ENCODE data around the gene KDM5C. TPM values are rescaled to one million over a fixed set of nuclear protein-coding genes. Genes with fewer than 3 reads are reported as not detected.

The KDM5C gene
- total RNA-seq, 1 experiment from 2014 or later = 142 TPM

DNA sequence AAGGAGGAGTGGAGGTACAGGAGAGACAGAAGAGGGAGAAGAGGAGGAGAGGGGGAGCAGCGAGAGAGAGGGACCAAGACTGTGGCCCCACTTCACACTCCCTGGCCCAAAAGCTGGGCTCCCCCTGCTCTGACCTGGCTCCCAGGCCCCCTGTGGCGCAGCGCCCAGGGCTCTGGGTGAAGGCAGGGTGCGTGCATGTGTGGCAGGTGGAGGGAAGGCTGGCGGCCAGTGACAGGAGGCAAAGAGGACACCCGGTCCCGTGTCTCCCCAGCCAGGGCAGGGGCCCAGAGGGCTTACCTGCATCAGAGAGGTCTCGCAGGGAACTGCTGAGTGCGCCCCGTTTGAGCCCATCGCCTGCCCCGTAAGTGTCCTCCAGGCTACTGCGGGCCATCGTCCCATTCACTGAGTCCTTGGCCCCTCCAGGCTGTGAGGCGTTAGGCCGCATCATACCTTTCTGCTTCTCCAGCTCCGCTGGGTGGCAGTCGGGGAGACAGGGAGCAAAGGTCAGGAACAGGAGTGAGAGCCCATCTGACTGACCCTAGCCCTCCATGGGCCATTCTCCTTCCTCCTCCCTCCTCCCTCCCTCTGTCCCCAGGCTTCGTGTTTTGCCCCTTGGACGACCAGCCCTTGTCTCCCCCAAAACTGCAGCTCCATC is 11.1 kb upstream of the KDM5C start:
- TF ChIP-seq EZH2 (IDR thresholded peaks at IDR 0.05; ENCODE audit: low read depth) = no peak
- TF ChIP-seq, protein P1, sequence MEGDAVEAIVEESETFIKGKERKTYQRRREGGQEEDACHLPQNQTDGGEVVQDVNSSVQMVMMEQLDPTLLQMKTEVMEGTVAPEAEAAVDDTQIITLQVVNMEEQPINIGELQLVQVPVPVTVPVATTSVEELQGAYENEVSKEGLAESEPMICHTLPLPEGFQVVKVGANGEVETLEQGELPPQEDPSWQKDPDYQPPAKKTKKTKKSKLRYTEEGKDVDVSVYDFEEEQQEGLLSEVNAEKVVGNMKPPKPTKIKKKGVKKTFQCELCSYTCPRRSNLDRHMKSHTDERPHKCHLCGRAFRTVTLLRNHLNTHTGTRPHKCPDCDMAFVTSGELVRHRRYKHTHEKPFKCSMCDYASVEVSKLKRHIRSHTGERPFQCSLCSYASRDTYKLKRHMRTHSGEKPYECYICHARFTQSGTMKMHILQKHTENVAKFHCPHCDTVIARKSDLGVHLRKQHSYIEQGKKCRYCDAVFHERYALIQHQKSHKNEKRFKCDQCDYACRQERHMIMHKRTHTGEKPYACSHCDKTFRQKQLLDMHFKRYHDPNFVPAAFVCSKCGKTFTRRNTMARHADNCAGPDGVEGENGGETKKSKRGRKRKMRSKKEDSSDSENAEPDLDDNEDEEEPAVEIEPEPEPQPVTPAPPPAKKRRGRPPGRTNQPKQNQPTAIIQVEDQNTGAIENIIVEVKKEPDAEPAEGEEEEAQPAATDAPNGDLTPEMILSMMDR (conservative IDR thresholded peaks at IDR 0.05) = no peak

DNA sequence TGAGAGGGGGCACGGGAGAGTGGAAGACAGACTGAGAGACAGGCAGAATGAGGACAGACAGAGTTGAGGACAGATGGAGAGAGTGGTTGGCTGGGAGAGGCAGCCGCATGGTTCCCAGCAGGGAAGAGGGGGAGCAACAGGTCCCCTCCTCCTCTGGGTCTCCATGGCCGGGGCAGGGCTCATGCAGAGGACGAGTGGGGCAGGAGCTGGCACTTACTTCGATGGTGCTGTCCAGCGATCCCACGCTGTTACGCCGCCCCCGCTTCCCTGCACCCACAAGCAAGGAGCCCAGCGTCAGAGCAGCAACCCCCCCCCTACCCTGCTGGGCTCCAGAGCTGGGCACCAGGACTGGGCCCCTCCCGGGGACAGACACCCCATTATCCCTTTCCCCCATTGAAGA is 10.6 kb upstream of the KDM5C start:
- POLR2A ChIA-PET (ENCODE audit: unreplicated experiment) = no interaction called here
- intact Hi-C loops (cut with micrococcal nuclease; ENCODE audit: unreplicated experiment) = no loop called here

More for the DNA sequence above, 11.1 kb upstream of the KDM5C start:
- intact Hi-C loops (cut with micrococcal nuclease; ENCODE audit: unreplicated experiment) = no loop called here
- Histone ChIP-seq H4K20me1 (ENCODE audit: insufficient read depth) (no peaks in the 10 kb centered on the region), H3K27ac (no peak overlapping the region), H2AFZ (no peak overlapping the region), H3K36me3 (ENCODE audit: low read depth) (no peaks in the 10 kb centered on the region), H3K9me3 (ENCODE audit: insufficient read depth, low read depth) (no peaks in the 10 kb centered on the region), H3K9me2 (ENCODE audit: insufficient read depth) (no peaks in the 10 kb centered on the region), H3F3A (ENCODE audit: insufficient read depth, low read depth) (no peaks in the 10 kb centered on the region), H3K79me2 (ENCODE audit: low read depth) (no peaks in the 10 kb centered on the region), H3K4me3 (no peak overlapping the region), H3K4me1 (replicated peaks; ENCODE audit: insufficient read depth) (no peaks in the 10 kb centered on the region), H3K4me2 (no peak overlapping the region), H3K27me3 (ENCODE audit: insufficient read depth, low read depth) (no peaks in the 10 kb centered on the region)
- ChIA-PET POLR2A (ENCODE audit: unreplicated experiment) (no interaction called here), CTCF (no interaction called here)
- BruUV-seq (replicated peaks) = no TSS peak
- DNase-seq = no peak

DNA sequence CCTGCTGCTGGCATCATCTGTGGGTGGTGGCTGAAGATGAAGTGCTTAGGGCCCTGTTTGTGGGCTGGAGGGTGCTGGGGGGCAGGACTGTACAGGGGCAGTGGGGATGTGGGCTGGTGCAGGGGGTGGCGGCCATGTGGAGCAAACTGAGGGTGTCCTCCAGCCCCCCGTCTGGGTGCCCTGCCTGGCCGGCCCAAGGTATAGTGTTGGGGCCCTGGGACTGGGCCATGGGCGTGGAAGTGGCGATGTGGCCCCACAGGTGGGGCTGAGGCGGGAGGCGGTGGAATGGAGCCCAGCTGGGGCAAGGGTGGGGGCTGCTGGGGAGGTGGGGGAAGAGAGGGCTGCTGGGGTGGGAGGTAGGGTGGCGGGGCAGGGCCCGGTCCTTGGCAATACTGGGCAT is 9.5 kb upstream of the KDM5C start:
- TF ChIP-seq EZH2 (IDR thresholded peaks at IDR 0.05; ENCODE audit: low read depth) = no peak
- TF ChIP-seq, protein P1 (conservative IDR thresholded peaks at IDR 0.05) = no peak
- Histone ChIP-seq H3K4me1 (replicated peaks; ENCODE audit: insufficient read depth) (no peaks in the 10 kb centered on the region), H2AFZ (no peak overlapping the region), H3K9me3 (ENCODE audit: insufficient read depth, low read depth) (no peaks in the 10 kb centered on the region), H3K79me2 (ENCODE audit: low read depth) (no peaks in the 10 kb centered on the region), H3K36me3 (ENCODE audit: low read depth) (no peaks in the 10 kb centered on the region), H4K20me1 (ENCODE audit: insufficient read depth) (no peaks in the 10 kb centered on the region), H3F3A (ENCODE audit: insufficient read depth, low read depth) (no peaks in the 10 kb centered on the region), H3K9me2 (ENCODE audit: insufficient read depth) (no peaks in the 10 kb centered on the region), H3K4me2 (no peak overlapping the region), H3K27me3 (ENCODE audit: insufficient read depth, low read depth) (no peaks in the 10 kb centered on the region), H3K27ac (no peak overlapping the region), H3K4me3 (no peak overlapping the region)
- POLR2A ChIA-PET (ENCODE audit: unreplicated experiment) = no interaction called here
- intact Hi-C loops (cut with micrococcal nuclease; ENCODE audit: unreplicated experiment) = no loop called here
- CTCF ChIA-PET = no interaction called here
- no TSS peak for BruUV-seq (replicated peaks)
- no peak for DNase-seq

More for the DNA sequence above, 10.6 kb upstream of the KDM5C start:
- CTCF ChIA-PET = no interaction called here
- BruUV-seq (replicated peaks) = no TSS peak
- H3K9me2 ChIP-seq (ENCODE audit: insufficient read depth) = no peaks in the 10 kb centered on the region
- H3K79me2 ChIP-seq (ENCODE audit: low read depth) = no peaks in the 10 kb centered on the region
- no peak overlapping the region for H3K4me2 ChIP-seq
- H3K4me1 ChIP-seq (replicated peaks; ENCODE audit: insufficient read depth) = no peaks in the 10 kb centered on the region
- no peaks in the 10 kb centered on the region for H3K36me3 ChIP-seq (ENCODE audit: low read depth)
- TF ChIP-seq, protein P1 (conservative IDR thresholded peaks at IDR 0.05) = no peak
- no peak for TF ChIP-seq EZH2 (IDR thresholded peaks at IDR 0.05; ENCODE audit: low read depth)
- H4K20me1 ChIP-seq (ENCODE audit: insufficient read depth) = no peaks in the 10 kb centered on the region
- no peak overlapping the region for H3K27ac ChIP-seq
- no peak overlapping the region for H2AFZ ChIP-seq
- H3F3A ChIP-seq (ENCODE audit: insufficient read depth, low read depth) = no peaks in the 10 kb centered on the region
- DNase-seq = no peak
- H3K27me3 ChIP-seq (ENCODE audit: insufficient read depth, low read depth) = no peaks in the 10 kb centered on the region
- H3K4me3 ChIP-seq = no peak overlapping the region
- no peaks in the 10 kb centered on the region for H3K9me3 ChIP-seq (ENCODE audit: insufficient read depth, low read depth)
